H9 (cell line): ENCODE results near the gene HLA-DQB2. TPM values are rescaled to one million over a fixed set of nuclear protein-coding genes. Genes with fewer than 3 reads are reported as not detected.

ENCODE experiments used
- DNase-seq: peaks from one replicate; pipeline ENCODE4 v3.0.0-alpha.2; 2017
- H2AFZ ChIP-seq: one replicate; pipeline ENCODE4 v1.6.1; 2013; ENCODE audit warnings: mild to moderate bottlenecking, low read length, control low read depth, moderate library complexity
- H2AK5ac ChIP-seq: 2 replicates; pipeline ENCODE4 v1.6.1; 2013; ENCODE audit warnings: low read length, control low read depth, mixed read lengths; ENCODE audit not compliant: insufficient read length
- H2BK120ac ChIP-seq: one replicate; pipeline ENCODE4 v1.6.1; 2013; ENCODE audit warnings: low read depth, mild to moderate bottlenecking, low read length, control low read depth, inconsistent platforms; ENCODE audit not compliant: poor library complexity, severe bottlenecking
- H2BK12ac ChIP-seq: 2 replicates; pipeline ENCODE4 v1.6.1; 2013; ENCODE audit warnings: low read length, control low read depth, mixed read lengths, low read depth; ENCODE audit not compliant: insufficient read length
- H2BK15ac ChIP-seq: 2 replicates; pipeline ENCODE4 v1.6.1; 2013; ENCODE audit warnings: low read depth, low read length, control low read depth
- H2BK20ac ChIP-seq: one replicate; pipeline ENCODE4 v1.6.1; 2013; ENCODE audit warnings: low read depth, mild to moderate bottlenecking, low read length, control low read depth, inconsistent platforms; ENCODE audit not compliant: poor library complexity, severe bottlenecking
- H2BK5ac ChIP-seq: 2 replicates; pipeline ENCODE4 v1.6.1; 2013; ENCODE audit warnings: low read length, control low read depth, mixed read lengths; ENCODE audit not compliant: insufficient read length
- H3K14ac ChIP-seq: 2 replicates; pipeline ENCODE4 v1.6.1; 2013; ENCODE audit warnings: low read length, control low read depth; ENCODE audit not compliant: insufficient read depth
- H3K18ac ChIP-seq: 2 replicates; pipeline ENCODE4 v1.6.1; 2013; ENCODE audit warnings: low read depth, mild to moderate bottlenecking, mixed read lengths, low read length, control low read depth; ENCODE audit not compliant: insufficient read length
- H3K23ac ChIP-seq: 2 replicates; pipeline ENCODE4 v1.6.1; 2013; ENCODE audit warnings: low read length, control low read depth, mixed read lengths, low read depth; ENCODE audit not compliant: insufficient read length
- H3K23me2 ChIP-seq: 2 replicates; pipeline ENCODE4 v1.6.1; 2013; ENCODE audit warnings: low read depth, mild to moderate bottlenecking, mixed read lengths, low read length, control low read depth; ENCODE audit not compliant: insufficient read length, poor library complexity, severe bottlenecking
- H3K27ac ChIP-seq: 2 replicates; pipeline ENCODE4 v1.5.1; 2013; ENCODE audit warnings: low read length, control low read depth, mixed read lengths, low read depth; ENCODE audit not compliant: insufficient read length
- H3K27me3 ChIP-seq: 2 replicates; pipeline ENCODE4 v1.6.1; 2013; ENCODE audit warnings: low read length, control low read depth, inconsistent platforms; ENCODE audit not compliant: insufficient read depth
- H3K4ac ChIP-seq: 2 replicates; pipeline ENCODE4 v1.6.1; 2013; ENCODE audit warnings: low read depth, mild to moderate bottlenecking, control low read depth, inconsistent platforms, low read length, moderate library complexity
- H3K4me1 ChIP-seq: 2 replicates; pipeline ENCODE4 v1.6.1; 2013; ENCODE audit warnings: low read length, control low read depth, inconsistent platforms; ENCODE audit not compliant: insufficient read depth
- H3K4me2 ChIP-seq: 2 replicates; pipeline ENCODE4 v1.6.1; 2013; ENCODE audit warnings: low read length, control low read depth, mixed read lengths; ENCODE audit not compliant: insufficient read length, insufficient read depth
- H3K56ac ChIP-seq: 2 replicates; pipeline ENCODE4 v1.6.1; 2013; ENCODE audit warnings: low read depth, mild to moderate bottlenecking, mixed read lengths, low read length, control low read depth; ENCODE audit not compliant: insufficient read length
- H3K79me1 ChIP-seq: 2 replicates; pipeline ENCODE4 v1.6.1; 2013; ENCODE audit warnings: low read depth, mild to moderate bottlenecking, moderate library complexity, low read length, control low read depth, inconsistent platforms; ENCODE audit not compliant: insufficient read depth, poor library complexity, severe bottlenecking
- H3K79me2 ChIP-seq: 2 replicates; pipeline ENCODE4 v1.6.1; 2013; ENCODE audit warnings: low read length, control low read depth, inconsistent platforms; ENCODE audit not compliant: insufficient read depth
- H3K9ac ChIP-seq: 2 replicates; pipeline ENCODE4 v1.6.1; 2013; ENCODE audit warnings: low read length, control low read depth, mixed read lengths; ENCODE audit not compliant: insufficient read length; ENCODE audit errors: extremely low read depth
- H3K9me3 ChIP-seq: one replicate; pipeline ENCODE4 v1.6.1; 2013; ENCODE audit warnings: low read depth, low read length, inconsistent platforms; ENCODE audit not compliant: control insufficient read depth
- H3T11ph ChIP-seq: one replicate; pipeline ENCODE4 v1.6.1; 2013; ENCODE audit warnings: mild to moderate bottlenecking, low read length, control low read depth, inconsistent platforms
- H4K20me1 ChIP-seq: one replicate; pipeline ENCODE4 v1.6.1; 2013; ENCODE audit not compliant: control insufficient read depth, insufficient read length, insufficient read depth
- H4K5ac ChIP-seq: 2 replicates; pipeline ENCODE4 v1.6.1; 2013; ENCODE audit warnings: low read depth, mild to moderate bottlenecking, mixed read lengths, low read length, control low read depth; ENCODE audit not compliant: insufficient read length
- H4K8ac ChIP-seq: replicated peaks from 2 replicates; pipeline ENCODE4 v1.6.1; 2013; ENCODE audit warnings: low read length, control low read depth, mixed read lengths, low read depth; ENCODE audit not compliant: insufficient read length
- H4K91ac ChIP-seq: 2 replicates; pipeline ENCODE4 v1.6.1; 2013; ENCODE audit warnings: low read depth, mild to moderate bottlenecking, moderate library complexity, mixed read lengths, low read length, control low read depth; ENCODE audit not compliant: insufficient read length
- H3K27ac Mint-ChIP-seq, 3 experiments: 2 replicates in 2 of 3; 3 replicates in 1 of 3; pipeline ENCODE4 v1.8.0; 2020 to 2021; ENCODE audit warnings: mixed read lengths in 3 of 3, mild to moderate bottlenecking in 1 of 3, moderate library complexity in 1 of 3
- H3K27me3 Mint-ChIP-seq: 2 replicates; pipeline ENCODE4 v1.8.0; 2021; ENCODE audit warnings: low read depth, mild to moderate bottlenecking, moderate library complexity, mixed read lengths
- H3K36me3 Mint-ChIP-seq, 3 experiments: 2 replicates in 2 of 3; 3 replicates in 1 of 3; pipeline ENCODE4 v1.8.0; 2020 to 2021; ENCODE audit warnings: low read depth in 3 of 3, mixed read lengths in 3 of 3; ENCODE audit not compliant: insufficient read depth in 1 of 3
- H3K4me1 Mint-ChIP-seq, 2 experiments: 2 replicates each; pipeline ENCODE4 v1.8.0; 2020; ENCODE audit warnings: mixed read lengths in 2 of 2
- H3K4me3 Mint-ChIP-seq, 2 experiments: 2 replicates in 1 of 2; 3 replicates in 1 of 2; pipeline ENCODE4 v1.8.0; 2020 to 2021; ENCODE audit warnings: mild to moderate bottlenecking in 2 of 2, mixed read lengths in 2 of 2, moderate library complexity in 1 of 2
- H3K9me3 Mint-ChIP-seq, 2 experiments: 2 replicates in 1 of 2; 3 replicates in 1 of 2; pipeline ENCODE4 v1.8.0; 2020; ENCODE audit warnings: mild to moderate bottlenecking in 2 of 2, mixed read lengths in 2 of 2, moderate library complexity in 1 of 2
- WGBS: extraction: QIAGEN DNeasy Blood & Tissue Kit; methylation state at CpG from one replicate; pipeline ENCODE4 v1.1.7; 2013; ENCODE audit warnings: missing lambda C conversion rate, low lambda C conversion rate, mixed read lengths; ENCODE audit not compliant: insufficient read length; ENCODE audit errors: extremely low coverage; 5-methylcytosine and 5-hydroxymethylcytosine counted together
- total RNA-seq: library from RNA; stranded (reverse); gene quantifications from 2 replicates; pipeline ENCODE4 v1.2.1, GENCODE V29; 2021
- TF ChIP-seq, protein P1 (sequence below): fragments of 200-600 bp; sonication (generic); conservative IDR thresholded peaks from 3 replicates; pipeline ENCODE4 v1.8.0; 2021; ENCODE audit warnings: antibody characterized with exemption, mild to moderate bottlenecking

Gene HLA-DQB2
- total RNA-seq, 1 experiment from 2014 or later = not detected

DNA sequence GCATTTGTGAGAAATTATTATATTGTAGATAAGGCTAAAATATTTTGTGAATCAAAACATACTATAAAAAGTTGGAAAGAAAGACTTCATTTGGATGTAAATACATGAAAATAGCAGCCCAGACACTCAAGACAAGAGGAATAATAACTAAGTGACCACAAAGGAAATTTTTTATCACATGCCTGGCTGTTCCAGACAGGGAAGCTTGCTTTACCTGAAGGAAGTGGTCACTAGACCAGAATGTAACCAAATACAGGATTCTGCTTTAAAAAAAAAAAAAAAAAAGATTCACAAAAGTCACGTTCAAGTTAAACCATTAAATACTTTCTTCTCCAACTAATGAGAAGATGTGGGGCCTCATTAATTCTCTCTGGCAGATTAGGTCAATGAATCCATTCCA lies 9.3 kb upstream of the HLA-DQB2 start:
- no peak overlapping the region for H2BK12ac ChIP-seq
- H3T11ph ChIP-seq = no peak overlapping the region
- H2AK5ac ChIP-seq = no peak overlapping the region
- no CpG with 5 or more reads among the region's 1 CpG for WGBS
- H3K14ac ChIP-seq = no peak overlapping the region
- no peaks in the 10 kb centered on the region for H3K27me3 ChIP-seq
- no peak overlapping the region for H2BK120ac ChIP-seq
- Mint-ChIP-seq H3K4me3 (no peak overlapping the region), H3K27ac (no peak overlapping the region), H3K9me3 (peaks cover 4 to 11% of the 10 kb centered on the region in 2 experiments; a peak in 3 of 5 replicates), H3K36me3 (peaks cover 0 to 4% (median 4%) of the 10 kb centered on the region in 3 experiments; a peak in 1 of 7 replicates), H3K27me3 (no peaks in the 10 kb centered on the region; the same call in 1 of the 2 replicates), H3K4me1 (peaks cover 8 to 12% of the 10 kb centered on the region in 2 experiments)
- H4K20me1 ChIP-seq = no peaks in the 10 kb centered on the region
- no peaks in the 10 kb centered on the region for H3K79me1 ChIP-seq
- H3K79me2 ChIP-seq = no peaks in the 10 kb centered on the region
- H3K56ac ChIP-seq = no peak overlapping the region
- no peak overlapping the region for H2AFZ ChIP-seq
- H2BK5ac ChIP-seq = no peak overlapping the region
- TF ChIP-seq, protein P1, sequence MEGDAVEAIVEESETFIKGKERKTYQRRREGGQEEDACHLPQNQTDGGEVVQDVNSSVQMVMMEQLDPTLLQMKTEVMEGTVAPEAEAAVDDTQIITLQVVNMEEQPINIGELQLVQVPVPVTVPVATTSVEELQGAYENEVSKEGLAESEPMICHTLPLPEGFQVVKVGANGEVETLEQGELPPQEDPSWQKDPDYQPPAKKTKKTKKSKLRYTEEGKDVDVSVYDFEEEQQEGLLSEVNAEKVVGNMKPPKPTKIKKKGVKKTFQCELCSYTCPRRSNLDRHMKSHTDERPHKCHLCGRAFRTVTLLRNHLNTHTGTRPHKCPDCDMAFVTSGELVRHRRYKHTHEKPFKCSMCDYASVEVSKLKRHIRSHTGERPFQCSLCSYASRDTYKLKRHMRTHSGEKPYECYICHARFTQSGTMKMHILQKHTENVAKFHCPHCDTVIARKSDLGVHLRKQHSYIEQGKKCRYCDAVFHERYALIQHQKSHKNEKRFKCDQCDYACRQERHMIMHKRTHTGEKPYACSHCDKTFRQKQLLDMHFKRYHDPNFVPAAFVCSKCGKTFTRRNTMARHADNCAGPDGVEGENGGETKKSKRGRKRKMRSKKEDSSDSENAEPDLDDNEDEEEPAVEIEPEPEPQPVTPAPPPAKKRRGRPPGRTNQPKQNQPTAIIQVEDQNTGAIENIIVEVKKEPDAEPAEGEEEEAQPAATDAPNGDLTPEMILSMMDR = no peak
- no peak overlapping the region for H4K91ac ChIP-seq
- no peak overlapping the region for H3K27ac ChIP-seq
- no peak overlapping the region for H3K23ac ChIP-seq
- no peak overlapping the region for H3K18ac ChIP-seq
- no peak overlapping the region for H4K5ac ChIP-seq
- H3K4me2 ChIP-seq = no peak overlapping the region
- no peaks in the 10 kb centered on the region for H3K4me1 ChIP-seq
- no peak overlapping the region for H2BK15ac ChIP-seq
- H3K9ac ChIP-seq = no peak overlapping the region
- no peak for DNase-seq
- no peak overlapping the region for H2BK20ac ChIP-seq
- H3K9me3 ChIP-seq = no peaks in the 10 kb centered on the region
- no peaks in the 10 kb centered on the region for H3K23me2 ChIP-seq
- H3K4ac ChIP-seq = no peak overlapping the region
- no peak overlapping the region for H4K8ac ChIP-seq
